Measurements from ENCODE around the gene SHC4. TPM values are rescaled to one million over a fixed set of nuclear protein-coding genes. Genes with fewer than 3 reads are reported as not detected.
A peak's percentile ranks its signal among the peaks of the same experiment; 100 is the strongest.

Gene SHC4
- total RNA-seq, 1 donor from 2014 or later, result 2.4 TPM

DNA sequence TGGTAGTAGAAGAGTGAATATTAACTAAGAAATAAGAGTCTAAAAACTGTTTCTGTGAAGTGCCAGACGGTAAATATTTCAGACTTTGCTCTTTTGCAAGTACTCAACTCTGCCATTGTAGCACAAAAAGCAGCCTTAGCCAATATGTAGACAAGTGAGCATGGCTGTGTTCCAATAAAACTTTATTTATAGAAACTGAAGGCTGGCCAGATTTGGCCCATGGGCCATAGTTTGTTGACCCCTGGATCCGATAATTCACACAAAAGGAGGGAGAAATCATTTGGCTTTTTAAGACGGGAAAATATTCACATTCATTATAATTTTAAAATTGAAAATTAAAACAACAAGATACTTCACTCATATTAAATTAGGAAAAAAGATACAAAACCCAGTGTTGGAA lies 70.4 kb downstream of the SHC4 start:
- DNase-seq (no peak), ATAC-seq (no peak)
- intact Hi-C loops (cut with micrococcal nuclease), result no loop called here

DNA sequence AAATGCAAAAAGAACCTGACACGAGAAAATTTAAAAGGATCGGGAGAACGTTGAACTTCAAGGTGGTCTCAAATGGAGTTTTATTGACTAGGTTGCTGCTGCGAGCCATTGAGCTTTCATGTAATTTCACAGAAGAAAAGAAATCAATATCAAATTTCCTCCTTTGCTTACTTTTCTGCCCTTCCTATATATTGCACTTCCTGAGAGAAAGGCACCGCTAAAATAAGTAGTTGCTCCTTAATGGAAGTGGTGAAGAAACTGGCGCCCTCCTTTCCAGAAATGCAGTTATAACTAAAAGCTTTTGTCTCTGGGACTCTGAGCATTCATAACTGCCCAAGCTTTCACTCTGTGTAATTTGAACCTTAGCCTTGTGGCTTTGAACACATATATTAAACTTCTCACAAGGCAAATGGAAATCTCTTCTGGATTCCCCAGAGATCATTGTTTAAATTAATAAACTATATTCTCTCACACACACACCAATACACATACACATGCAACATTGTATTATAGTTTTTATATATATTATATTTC lies 72.4 kb downstream of the SHC4 start:
- ATAC-seq (no peak), DNase-seq (no peak)
- intact Hi-C loops (cut with micrococcal nuclease), result no loop called here

DNA sequence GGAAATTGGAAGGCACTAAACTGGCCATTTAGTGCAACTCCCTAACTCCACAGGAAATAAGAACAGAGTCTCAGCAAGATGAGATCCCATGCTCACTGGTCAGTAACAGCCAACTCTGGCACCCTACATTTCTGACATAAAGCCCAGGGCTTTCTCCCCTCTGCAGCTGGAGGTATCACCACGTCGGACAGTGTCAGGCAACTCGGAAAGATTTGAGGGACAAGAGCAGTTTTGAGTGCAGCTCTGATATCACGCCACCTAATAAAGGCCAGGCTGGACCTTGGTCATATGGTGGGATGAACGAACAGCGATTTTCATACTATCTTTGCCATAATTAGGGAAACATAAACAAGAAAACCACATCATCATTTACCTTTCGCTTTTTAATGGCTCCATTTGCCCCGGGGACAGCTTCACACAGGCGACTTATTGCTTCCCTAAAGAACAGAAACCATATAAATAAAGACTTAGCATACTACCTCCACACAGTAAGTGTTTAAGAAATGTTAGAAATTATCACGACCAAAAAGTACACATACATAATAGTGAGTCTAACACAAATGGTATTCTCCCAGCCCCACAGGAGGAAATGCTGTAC lies 73.2 kb downstream of the SHC4 start:
- intact Hi-C loops (cut with micrococcal nuclease), result no loop called here
- DNase-seq, result no peak
- no peak for ATAC-seq

DNA sequence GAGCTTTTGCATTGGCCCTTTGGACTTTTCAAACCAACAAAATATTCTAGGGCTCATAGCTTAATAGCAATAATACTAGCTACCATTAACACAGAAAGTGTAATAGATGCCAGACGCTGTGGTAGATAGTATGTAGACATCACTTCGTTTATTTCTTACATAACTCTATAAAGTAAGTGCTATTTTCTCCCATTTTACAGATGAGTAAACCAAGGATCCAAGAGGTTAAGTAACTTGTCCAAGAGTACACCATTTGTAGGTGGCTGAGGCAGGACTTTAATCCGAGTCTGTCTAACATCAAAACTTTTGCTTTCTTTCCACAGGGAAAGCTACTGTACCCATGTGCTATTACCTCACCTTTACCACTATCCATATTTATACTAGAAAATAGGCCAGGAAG lies 73.8 kb downstream of the SHC4 start:
- intact Hi-C loops (cut with micrococcal nuclease), result no loop called here
- no peak for ATAC-seq
- no peak for DNase-seq

DNA sequence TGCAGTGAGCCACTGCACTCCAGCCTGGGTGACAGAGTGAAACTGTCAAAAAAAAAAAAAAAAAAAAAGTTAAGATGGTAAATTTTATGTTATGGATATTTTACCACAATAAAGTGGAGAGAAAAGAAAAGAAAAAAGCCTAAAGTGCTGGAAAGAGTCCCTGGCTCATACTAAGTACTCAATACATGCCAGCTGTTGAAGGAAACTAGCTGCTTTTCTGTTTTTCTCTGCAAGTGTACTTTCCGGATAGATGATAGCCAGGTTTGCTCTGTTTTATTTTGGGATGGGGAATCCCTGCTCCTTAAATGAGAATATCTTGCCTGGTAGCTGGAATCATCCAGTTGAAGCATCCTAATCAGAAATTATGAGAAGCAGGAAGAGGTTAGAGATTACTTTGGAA lies 74.9 kb downstream of the SHC4 start:
- intact Hi-C loops (cut with micrococcal nuclease), result no loop called here
- DNase-seq (no peak), ATAC-seq (peak; percentile 60)

DNA sequence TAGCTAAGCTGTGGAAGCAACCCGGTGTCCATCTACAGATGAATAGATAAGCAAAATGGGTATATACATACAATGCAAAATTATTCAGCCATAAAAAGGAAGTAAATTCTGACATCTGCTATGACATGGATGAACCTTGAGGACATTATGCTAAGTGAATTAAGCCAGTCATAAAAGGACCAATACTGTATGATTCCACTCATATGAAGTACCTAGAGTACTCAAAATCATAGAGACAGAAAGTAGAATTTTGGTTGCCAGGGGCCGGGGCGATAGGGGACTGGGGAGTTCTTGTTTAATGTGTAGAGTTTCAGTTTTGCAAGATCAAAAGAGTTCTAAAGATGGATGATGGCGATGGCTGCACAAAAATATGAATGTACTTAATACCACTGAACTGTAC lies 75.5 kb downstream of the SHC4 start:
- intact Hi-C loops (cut with micrococcal nuclease), result no loop called here
- ATAC-seq, result no peak
- no peak for DNase-seq

DNA sequence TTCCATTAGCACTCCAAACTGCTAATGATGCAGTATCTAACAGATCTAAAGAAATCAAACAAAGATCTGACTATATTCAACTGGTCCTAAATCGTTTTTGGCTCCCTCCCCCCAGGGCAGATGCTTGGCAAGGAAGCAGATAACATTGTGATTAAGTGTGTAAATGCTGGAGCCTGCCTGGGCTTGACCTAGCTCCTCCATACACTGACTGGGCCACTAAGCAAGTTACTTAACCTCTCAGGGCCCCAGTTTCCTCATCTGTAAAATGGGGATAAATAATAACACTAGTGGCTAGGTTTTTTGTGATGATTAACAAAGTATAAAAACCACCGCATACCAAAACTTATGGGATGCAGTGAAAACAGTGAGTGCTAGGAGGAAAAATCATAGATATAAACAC lies 76.6 kb downstream of the SHC4 start:
- intact Hi-C loops (cut with micrococcal nuclease), result no loop called here
- no peak for DNase-seq
- ATAC-seq, result no peak

DNA sequence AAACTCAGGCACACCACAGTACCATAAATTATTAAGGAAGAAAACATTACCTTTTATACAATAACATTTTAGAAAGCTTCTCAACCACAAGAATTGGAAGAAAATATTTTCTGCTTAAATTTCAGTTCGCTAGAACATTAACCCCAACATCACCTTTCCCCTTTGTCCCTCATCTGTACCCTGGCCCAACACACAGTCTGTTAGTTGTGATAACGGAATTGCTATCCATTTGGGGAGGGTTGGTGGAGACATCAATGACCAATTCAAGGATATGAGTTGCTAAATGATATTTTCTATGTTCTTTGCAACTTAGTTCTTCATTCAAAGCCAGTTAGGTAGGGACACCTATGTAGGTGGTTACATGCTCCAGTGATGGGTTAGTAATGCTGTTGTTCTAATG lies 80.0 kb downstream of the SHC4 start:
- intact Hi-C loops (cut with micrococcal nuclease), result no loop called here
- ATAC-seq (no peak), DNase-seq (no peak)

DNA sequence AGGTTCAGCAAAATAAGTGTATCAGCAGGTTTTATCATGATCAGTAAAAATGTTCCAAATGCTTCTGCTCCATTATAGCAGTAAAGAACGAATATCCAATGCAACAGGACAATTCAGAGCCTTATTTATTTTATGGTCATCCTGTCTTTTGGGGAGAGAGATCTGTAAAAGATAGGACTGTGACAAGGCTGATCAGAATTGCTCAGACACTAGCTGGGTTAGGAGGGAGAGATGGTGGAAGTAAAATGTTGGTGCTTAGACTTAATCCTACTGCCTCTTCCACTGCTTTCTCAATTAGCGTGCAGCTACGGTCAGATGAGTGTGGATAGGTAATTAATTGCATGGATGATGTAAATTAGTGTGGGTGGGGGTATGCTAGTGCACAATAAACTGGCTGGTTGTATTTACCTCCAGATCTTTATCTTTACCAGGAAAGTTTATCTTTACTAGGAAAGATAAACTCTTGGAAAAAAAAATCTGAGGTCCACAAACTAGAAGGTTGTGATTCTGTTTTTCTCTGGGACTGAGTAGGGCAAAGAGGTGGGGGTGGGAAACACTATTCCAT lies 83.6 kb downstream of the SHC4 start:
- no peak for ATAC-seq
- intact Hi-C loops (cut with micrococcal nuclease), result no loop called here
- no peak for DNase-seq

DNA sequence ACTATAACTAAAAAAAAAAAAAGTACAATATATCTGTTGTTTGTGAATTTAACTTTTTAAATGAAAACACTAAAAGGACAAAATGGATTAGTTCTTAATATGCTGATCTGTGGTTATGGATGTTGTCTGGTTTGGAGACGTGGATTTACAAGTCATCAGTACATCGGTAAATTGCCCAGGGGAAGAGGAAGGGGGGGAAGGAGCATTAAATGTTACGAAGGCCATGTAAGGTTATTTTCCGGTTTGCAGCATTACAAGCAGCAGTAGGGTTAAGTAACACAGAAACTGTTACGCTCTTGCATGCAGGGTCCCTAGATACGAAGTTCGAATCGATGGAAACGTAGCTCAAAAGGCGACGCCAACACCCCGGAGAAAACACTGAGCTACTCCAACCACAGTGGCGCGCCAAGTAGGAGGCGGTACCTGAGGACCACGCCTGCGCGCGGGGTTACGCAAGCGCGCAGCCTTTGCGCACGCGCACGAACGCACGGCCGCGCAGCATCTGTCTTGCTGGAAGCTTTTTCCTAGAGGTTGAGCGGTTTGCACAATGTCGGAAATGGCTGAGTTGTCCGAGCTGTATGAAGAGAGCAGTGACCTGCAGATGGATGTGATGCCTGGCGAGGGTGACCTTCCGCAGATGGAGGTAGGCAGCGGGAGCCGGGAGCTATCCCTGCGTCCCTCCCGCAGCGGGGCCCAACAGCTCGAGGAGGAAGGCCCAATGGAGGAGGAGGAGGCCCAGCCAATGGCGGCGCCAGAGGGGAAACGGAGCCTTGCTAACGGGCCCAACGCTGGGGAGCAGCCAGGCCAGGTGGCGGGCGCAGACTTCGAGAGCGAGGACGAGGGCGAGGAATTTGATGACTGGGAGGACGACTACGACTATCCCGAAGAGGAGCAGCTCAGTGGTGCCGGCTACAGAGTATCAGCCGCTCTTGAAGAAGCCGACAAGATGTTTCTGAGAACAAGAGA lies 85.8 kb downstream of the SHC4 start, which contains the start of gene EID1:
Gene EID1, plus strand, starts transcription at position 505 of the 966 bp plus-strand sequence. Its CDS starts 43 bp downstream, at position 548.
- DNase-seq (peak; percentile 96), ATAC-seq (peak; percentile 100)
- intact Hi-C loops (cut with micrococcal nuclease), result no loop called here

DNA sequence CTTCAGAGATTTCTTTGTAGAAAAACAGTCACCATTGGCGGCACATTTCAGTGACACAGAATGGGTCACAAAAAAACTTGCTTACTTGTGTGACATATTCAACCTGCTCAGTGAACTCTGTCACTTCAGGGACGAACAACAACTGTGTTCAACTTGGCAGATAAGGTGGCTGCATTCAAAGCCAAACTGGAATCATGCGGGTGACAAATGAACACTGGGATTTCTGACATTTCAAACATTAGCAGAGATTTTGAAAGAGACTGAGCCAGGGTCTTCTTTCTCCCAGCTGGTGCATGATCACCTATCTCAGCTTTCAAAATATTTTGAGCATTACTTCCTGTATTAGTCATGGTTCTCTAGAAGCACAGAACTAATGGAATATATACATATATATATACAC lies 87.7 kb downstream of the SHC4 start:
- intact Hi-C loops (cut with micrococcal nuclease), result no loop called here
- no peak for ATAC-seq
- DNase-seq, result no peak

DNA sequence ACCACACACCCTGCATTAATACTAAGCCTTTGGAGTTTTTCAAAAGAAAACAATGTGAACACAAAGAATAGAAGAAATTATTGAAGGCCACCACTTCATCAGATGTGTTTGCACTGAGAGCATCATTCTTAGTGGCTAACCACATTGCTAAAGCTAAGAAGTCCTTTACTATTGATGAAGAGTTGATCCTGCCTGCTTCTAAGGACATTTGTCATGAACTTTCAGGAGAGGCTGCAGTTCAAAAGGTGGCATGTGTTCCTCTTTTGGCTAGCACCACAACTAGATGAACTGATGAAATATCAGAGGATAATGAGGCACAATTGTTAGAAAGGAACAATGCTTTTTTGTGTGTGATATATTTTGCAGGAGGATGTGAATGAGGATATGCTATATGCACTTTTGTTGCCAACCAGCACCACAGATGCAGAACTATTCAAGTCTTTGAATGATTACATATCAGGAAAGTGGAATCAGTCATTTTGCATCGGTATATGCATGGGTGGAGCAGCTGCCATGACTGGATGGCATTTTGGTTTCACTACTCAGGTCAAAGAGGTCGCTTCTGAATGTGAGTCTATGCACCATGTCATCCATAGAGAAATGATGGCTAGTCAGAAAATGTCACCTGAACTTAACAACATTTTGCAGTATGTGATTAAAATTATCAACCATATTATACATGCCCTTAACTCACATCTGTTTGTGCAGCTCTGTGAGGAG lies 88.3 kb downstream of the SHC4 start:
- intact Hi-C loops (cut with micrococcal nuclease), result no loop called here
- DNase-seq (no peak), ATAC-seq (no peak)

DNA sequence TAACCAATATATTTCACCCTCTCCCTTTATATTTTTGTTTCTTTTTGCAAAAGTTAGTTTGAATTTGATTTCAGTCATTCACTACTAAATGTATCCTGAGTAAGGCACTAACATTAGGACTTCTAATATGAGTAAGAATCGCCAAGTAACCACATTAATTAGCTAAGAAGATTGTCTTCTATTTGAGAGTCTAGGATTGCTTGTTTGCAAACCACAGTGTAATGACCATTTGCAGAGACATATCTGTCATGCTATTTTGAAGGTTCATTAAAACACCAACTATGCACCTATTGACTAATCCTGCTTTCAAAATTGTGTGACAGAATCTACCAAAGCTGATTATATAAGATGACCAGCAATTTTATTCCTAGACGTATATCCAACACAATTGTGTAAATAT lies 91.1 kb downstream of the SHC4 start:
- ATAC-seq (no peak), DNase-seq (no peak)
- intact Hi-C loops (cut with micrococcal nuclease), result no loop called here

DNA sequence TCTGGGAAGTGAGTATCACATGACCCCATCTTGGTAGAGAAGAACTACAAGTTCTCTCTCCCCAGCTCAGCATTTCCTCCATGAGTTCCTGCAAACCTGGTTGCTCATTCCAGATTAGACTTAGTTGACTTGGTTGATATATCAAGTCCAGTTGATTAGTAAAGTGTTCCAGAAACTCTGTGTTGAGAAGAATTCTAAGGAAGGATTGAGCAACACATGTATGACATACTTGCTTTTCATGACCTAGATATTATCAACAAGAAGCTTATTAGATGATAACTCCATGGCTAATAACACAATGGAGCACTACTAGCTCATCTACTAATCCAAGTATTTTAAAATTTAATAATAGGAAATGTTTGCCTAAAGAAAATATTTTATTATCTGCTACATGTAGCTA lies 92.2 kb downstream of the SHC4 start:
- intact Hi-C loops (cut with micrococcal nuclease), result no loop called here
- DNase-seq (no peak), ATAC-seq (no peak)

DNA sequence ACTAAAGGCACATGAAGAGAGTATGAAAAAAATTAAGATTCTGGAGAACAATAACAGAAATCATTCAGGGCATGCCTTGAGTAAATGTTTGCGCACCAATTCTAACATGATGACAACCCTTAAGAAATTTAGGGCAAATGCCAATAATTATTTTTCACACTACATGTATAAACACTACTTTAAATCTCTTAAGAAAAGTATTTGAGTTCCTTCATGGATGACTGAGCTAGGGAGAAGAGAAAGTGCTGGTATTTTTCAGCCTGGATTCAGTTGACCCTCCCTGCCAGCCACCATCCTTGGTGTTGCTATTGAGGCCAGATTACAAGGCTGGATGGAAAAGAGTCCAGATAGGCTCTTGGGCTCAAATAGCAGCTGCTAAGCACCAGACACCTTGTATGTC lies 93.8 kb downstream of the SHC4 start:
- no peak for ATAC-seq
- no peak for DNase-seq
- intact Hi-C loops (cut with micrococcal nuclease), result loop anchor here (5.0 kb wide), 1 partner anchor 102 kb away; no protein-coding TSS in a partner anchor

DNA sequence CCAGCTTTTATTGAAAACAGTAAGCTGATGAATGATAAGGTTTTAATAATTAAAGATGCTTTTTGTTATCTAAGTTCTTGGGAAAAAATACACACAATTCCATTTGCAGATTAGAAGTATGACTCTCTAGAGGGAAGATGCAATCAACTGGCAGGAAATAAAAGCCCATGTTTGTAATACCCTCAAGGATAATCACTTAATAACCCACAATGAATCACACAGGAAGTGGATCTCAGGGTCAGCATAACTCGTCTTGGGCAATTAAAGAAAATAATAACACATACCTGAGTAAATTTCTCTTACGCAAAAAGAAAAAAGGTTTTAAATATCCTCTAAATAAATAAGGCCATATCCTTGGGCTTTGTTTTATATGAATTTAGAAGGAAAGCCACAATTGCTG lies 95.2 kb downstream of the SHC4 start:
- intact Hi-C loops (cut with micrococcal nuclease), result loop anchor here (5.0 kb wide), 1 partner anchor 104 kb away; no protein-coding TSS in a partner anchor
- ATAC-seq, result no peak

DNA sequence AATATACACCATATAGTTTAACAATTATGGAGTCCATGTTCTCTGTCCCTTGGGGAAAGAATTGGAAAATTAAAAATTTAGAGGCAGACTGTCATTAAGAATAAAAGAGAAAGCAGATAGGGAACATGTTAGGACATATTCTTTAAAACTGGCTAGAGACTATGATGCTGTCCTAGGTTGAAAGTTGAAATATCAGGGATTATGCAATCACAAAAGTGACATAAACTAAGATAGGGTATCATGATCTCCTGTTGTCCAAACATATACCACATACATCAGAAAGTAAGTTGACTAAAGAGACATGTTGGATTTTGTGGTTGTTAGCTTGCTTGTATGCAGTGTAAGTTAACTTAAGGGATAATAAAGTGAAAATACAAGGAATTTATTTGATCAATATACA lies 95.7 kb downstream of the SHC4 start:
- ATAC-seq, result no peak
- intact Hi-C loops (cut with micrococcal nuclease), result loop anchor here (5.0 kb wide), 1 partner anchor 104 kb away; no protein-coding TSS in a partner anchor
- no peak for DNase-seq

More for the DNA sequence above, 95.2 kb downstream of the SHC4 start:
- no peak for DNase-seq

DNA sequence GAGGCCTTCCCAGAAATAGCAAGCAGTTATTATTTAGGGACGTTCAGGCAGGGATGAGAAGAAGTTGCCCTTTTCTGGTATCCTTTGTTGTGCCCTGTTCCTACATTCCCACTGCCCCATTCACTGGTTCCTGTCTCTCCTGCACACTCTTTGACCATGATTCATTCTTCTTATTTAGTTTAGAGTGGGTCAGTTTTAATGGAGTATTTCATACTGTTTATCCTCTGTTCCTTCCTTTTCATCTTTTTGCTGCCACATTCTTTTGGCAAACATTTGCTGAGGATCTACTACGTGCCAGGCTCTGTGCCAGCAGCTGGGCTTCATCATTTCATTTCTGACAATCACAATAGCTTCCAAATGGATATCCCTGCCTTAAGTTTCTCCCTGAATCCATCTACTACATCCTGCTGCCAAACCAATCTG lies 97.6 kb downstream of the SHC4 start:
- DNase-seq (no peak), ATAC-seq (no peak)
- intact Hi-C loops (cut with micrococcal nuclease), result loop anchor here (5.0 kb wide), 1 partner anchor 106 kb away; no protein-coding TSS in a partner anchor

Measured in left ventricle myocardium superior (tissue), 1 donor.